HepG2 (cell line): ENCODE data around the gene OGFR. TPM values are rescaled to one million over a fixed set of nuclear protein-coding genes. Genes with fewer than 3 reads are reported as not detected.

ENCODE experiments used
- ARID2 ChIP-seq: sonication (generic); formaldehyde crosslinking; IDR thresholded peaks from 2 replicates; pipeline ENCODE4 v1.8.1; 2022; ENCODE audit warnings: mild to moderate bottlenecking, missing genetic modification reagents, borderline replicate concordance
- ARNTL ChIP-seq: sonication (generic); formaldehyde crosslinking; IDR thresholded peaks from 2 replicates; pipeline ENCODE4 v1.4.0; 2020; ENCODE audit warnings: mild to moderate bottlenecking, missing genetic modification reagents
- BCL6 ChIP-seq: IDR thresholded peaks from 2 replicates; pipeline ENCODE4 v1.6.1; 2016; ENCODE audit warnings: missing genetic modification reagents, missing compliant biosample characterization
- HIVEP1 ChIP-seq: sonication (generic); formaldehyde crosslinking; IDR thresholded peaks from 2 replicates; pipeline ENCODE4 v1.4.0; 2020; ENCODE audit warnings: mild to moderate bottlenecking, missing genetic modification reagents
- HNRNPH1 ChIP-seq: fragments of 200-400 bp; formaldehyde crosslinking; optimal IDR thresholded peaks from 2 replicates; pipeline ENCODE3; 2017; ENCODE audit warnings: mild to moderate bottlenecking, low read depth, low read length
- HNRNPL ChIP-seq: fragments of 200-400 bp; formaldehyde crosslinking; IDR thresholded peaks from 2 replicates; pipeline ENCODE4 v1.6.1; 2017; ENCODE audit warnings: mild to moderate bottlenecking, low read depth, low read length
- ISL2 ChIP-seq: sonication (generic); formaldehyde crosslinking; IDR thresholded peaks from 2 replicates; pipeline ENCODE4 v1.5.0; 2020; ENCODE audit warnings: missing genetic modification reagents
- MTF1 ChIP-seq: sonication (generic); formaldehyde crosslinking; IDR thresholded peaks from 2 replicates; pipeline ENCODE4 v1.5.0; 2020; ENCODE audit warnings: missing genetic modification reagents
- MXD4 ChIP-seq: IDR thresholded peaks from 2 replicates; pipeline ENCODE4 v1.6.1; 2016; ENCODE audit warnings: mild to moderate bottlenecking, missing biosample characterization, missing genetic modification reagents
- POLR2A ChIP-seq, 2 experiments: IDR thresholded peaks; 2 replicates each; pipeline ENCODE4 v1.6.1; 2011; ENCODE audit warnings: low read depth in 2 of 2, low read length in 2 of 2, mild to moderate bottlenecking in 1 of 2, moderate library complexity in 1 of 2; ENCODE audit not compliant: insufficient read depth in 1 of 2
- TAF1 ChIP-seq: sonication (generic); formaldehyde crosslinking; IDR thresholded peaks from 2 replicates; pipeline ENCODE4 v1.4.0; 2020; ENCODE audit warnings: missing genetic modification reagents
- ZBTB3 ChIP-seq: sonication (generic); formaldehyde crosslinking; IDR thresholded peaks from 2 replicates; pipeline ENCODE4 v1.4.0; 2020; ENCODE audit warnings: low read depth, mild to moderate bottlenecking, moderate library complexity, missing genetic modification reagents, borderline replicate concordance
- ZBTB38 ChIP-seq: sonication (generic); formaldehyde crosslinking; IDR thresholded peaks from 2 replicates; pipeline ENCODE4 v1.5.1; 2020; ENCODE audit warnings: mild to moderate bottlenecking, missing genetic modification reagents
- ZBTB8A ChIP-seq: sonication (generic); formaldehyde crosslinking; IDR thresholded peaks from 2 replicates; pipeline ENCODE4 v1.4.0; 2020; ENCODE audit warnings: mild to moderate bottlenecking, low read depth, missing genetic modification reagents, borderline replicate concordance
- ZMYM4 ChIP-seq: sonication (generic); formaldehyde crosslinking; IDR thresholded peaks from 2 replicates; pipeline ENCODE4 v1.8.1; 2023; ENCODE audit warnings: mild to moderate bottlenecking, missing genetic modification reagents
- ZNF263 ChIP-seq: sonication (generic); formaldehyde crosslinking; IDR thresholded peaks from 2 replicates; pipeline ENCODE4 v1.4.0; 2020; ENCODE audit warnings: missing genetic modification reagents
- ZNF354B ChIP-seq: sonication (generic); formaldehyde crosslinking; IDR thresholded peaks from 2 replicates; pipeline ENCODE4 v1.8.0; 2022; ENCODE audit warnings: mild to moderate bottlenecking, missing genetic modification reagents
- ZNF431 ChIP-seq: sonication (generic); formaldehyde crosslinking; IDR thresholded peaks from 2 replicates; pipeline ENCODE4 v1.9.0; 2022; ENCODE audit warnings: missing genetic modification reagents, low read depth, mild to moderate bottlenecking, borderline replicate concordance
- ZNF7 ChIP-seq: IDR thresholded peaks from 2 replicates; pipeline ENCODE4 v1.6.1; 2016; ENCODE audit warnings: missing biosample characterization, missing genetic modification reagents
- ZNF879 ChIP-seq: sonication (generic); formaldehyde crosslinking; IDR thresholded peaks from 2 replicates; pipeline ENCODE4 v1.8.1; 2023; ENCODE audit warnings: missing genetic modification reagents
- ZSCAN22 ChIP-seq: sonication (generic); formaldehyde crosslinking; IDR thresholded peaks from 2 replicates; pipeline ENCODE4 v1.4.0; 2020; ENCODE audit warnings: mild to moderate bottlenecking, missing genetic modification reagents
- polyA plus RNA-seq, 8 experiments: library from polyadenylated mRNA; depleted of rRNA in 3 of 8; stranded (reverse) in 7 of 8; unstranded in 1 of 8; fragments of >200 nt; fragmentation: Illumina TruSeq in 4 of 8; extraction: Trizol in 4 of 8; gene quantifications; 2 replicates each; pipeline versions ENCODE4 v1.2.1 to v1.2.3, GENCODE V29; 2011 to 2016; ENCODE audit warnings: low read depth in 4 of 8, missing spikeins in 1 of 8, mixed read lengths in 1 of 8; ENCODE audit not compliant: insufficient read depth in 1 of 8
- total RNA-seq, 5 experiments: library from RNA; depleted of rRNA; stranded (reverse); fragments of >200 nt; fragmentation: Illumina TruSeq; extraction: Trizol; gene quantifications; 2 replicates each; pipeline ENCODE4 v1.2.3, GENCODE V29; 2016; ENCODE audit warnings: low read depth in 1 of 5
- TF ChIP-seq, protein P1 (sequence below): sonication (generic); formaldehyde crosslinking; IDR thresholded peaks from 2 replicates; pipeline ENCODE4 v1.9.0; 2021; ENCODE audit warnings: missing genetic modification reagents, borderline replicate concordance
- TF ChIP-seq, protein P2 (sequence below): sonication (generic); formaldehyde crosslinking; IDR thresholded peaks from 2 replicates; pipeline ENCODE4 v1.8.1; 2022; ENCODE audit warnings: mild to moderate bottlenecking, missing genetic modification reagents
- TF ChIP-seq, protein P3 (sequence below): sonication (generic); formaldehyde crosslinking; IDR thresholded peaks from 2 replicates; pipeline ENCODE4 v1.5.0; 2020; ENCODE audit warnings: missing genetic modification reagents, mild to moderate bottlenecking, borderline replicate concordance
- TF ChIP-seq, protein P4 (sequence below), 2 experiments: sonication (generic) in 1 of 2; formaldehyde crosslinking in 1 of 2; IDR thresholded peaks; 2 replicates each; pipeline versions ENCODE4 v1.4.0 to v1.6.1; 2018 to 2020; ENCODE audit warnings: missing genetic modification reagents in 2 of 2, borderline replicate concordance in 1 of 2, low read depth in 1 of 2, mild to moderate bottlenecking in 1 of 2, missing biosample characterization in 1 of 2

The OGFR gene
- total and polyA plus RNA-seq, 2 of the 13 experiments (the other 11 are each of a cell fraction or from before 2014, with no cell fraction given): 47.7 to 81.8 TPM

DNA sequence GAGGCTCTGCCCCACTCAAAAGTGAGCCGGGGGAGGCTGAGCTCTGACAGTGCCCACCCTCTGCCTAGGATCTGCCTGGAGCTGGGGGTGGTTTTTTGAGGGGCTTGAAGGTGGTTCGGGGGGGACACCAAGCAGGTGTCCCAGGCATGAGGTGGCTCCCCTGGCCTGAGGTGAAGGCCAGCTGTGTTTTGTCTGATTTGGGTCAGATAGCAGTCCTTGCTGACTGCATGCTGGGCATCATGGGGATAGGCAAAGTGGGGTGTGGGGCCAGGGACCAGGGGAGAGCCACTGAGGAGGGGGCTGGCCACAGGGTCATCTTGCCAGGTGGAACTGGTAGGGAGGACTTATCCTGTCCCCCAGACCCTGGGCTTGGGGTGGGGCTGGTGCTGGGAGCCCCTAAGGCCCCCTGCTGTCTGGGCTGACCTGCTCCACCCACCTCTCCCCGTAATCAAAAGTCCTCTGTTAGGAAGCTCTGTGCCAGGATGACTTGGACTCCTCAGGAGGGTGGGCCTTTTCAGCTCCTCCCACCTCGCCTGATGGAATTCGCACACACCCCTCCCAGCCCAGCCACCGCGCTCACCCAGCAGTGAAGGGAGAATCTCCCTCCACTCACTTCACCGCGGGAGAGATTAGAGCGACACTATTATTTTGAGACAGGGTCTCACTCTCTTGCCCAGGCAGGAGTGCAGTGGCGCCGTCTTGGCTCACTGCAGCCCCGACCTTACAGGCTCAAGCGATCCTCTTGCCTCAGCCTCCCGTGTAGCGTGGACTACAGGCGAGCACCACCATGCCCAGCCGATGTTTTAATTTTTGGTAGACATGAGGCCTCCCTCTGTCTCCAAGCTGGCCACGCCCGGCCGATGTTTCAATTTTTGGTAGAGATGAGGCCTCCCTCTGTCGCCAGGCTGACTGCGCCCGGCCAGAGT is 10.7 kb downstream of the OGFR start (continued):
- TF ChIP-seq, protein P1, sequence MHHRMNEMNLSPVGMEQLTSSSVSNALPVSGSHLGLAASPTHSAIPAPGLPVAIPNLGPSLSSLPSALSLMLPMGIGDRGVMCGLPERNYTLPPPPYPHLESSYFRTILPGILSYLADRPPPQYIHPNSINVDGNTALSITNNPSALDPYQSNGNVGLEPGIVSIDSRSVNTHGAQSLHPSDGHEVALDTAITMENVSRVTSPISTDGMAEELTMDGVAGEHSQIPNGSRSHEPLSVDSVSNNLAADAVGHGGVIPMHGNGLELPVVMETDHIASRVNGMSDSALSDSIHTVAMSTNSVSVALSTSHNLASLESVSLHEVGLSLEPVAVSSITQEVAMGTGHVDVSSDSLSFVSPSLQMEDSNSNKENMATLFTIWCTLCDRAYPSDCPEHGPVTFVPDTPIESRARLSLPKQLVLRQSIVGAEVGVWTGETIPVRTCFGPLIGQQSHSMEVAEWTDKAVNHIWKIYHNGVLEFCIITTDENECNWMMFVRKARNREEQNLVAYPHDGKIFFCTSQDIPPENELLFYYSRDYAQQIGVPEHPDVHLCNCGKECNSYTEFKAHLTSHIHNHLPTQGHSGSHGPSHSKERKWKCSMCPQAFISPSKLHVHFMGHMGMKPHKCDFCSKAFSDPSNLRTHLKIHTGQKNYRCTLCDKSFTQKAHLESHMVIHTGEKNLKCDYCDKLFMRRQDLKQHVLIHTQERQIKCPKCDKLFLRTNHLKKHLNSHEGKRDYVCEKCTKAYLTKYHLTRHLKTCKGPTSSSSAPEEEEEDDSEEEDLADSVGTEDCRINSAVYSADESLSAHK (CRISPR knock-in tag): no peak
- TF ChIP-seq ZMYM4: no peak; the same call in 1 of the 2 replicates
- peak; percentile 50 to 66 for TF ChIP-seq POLR2A (IDR thresholded peaks at IDR 0.05; ENCODE audit: insufficient read depth in 1 of 2, low read depth in 2 of 2, low read length in 2 of 2)
- no peak for TF ChIP-seq ZNF354B
- no peak for TF ChIP-seq MXD4 (CRISPR knock-in tag)
- TF ChIP-seq ZNF431 (CRISPR knock-in tag): no peak; the same call in 1 of the 2 replicates
- no peak for TF ChIP-seq ARNTL (CRISPR knock-in tag)
- TF ChIP-seq HIVEP1 (CRISPR knock-in tag): no peak
- TF ChIP-seq, protein P2, sequence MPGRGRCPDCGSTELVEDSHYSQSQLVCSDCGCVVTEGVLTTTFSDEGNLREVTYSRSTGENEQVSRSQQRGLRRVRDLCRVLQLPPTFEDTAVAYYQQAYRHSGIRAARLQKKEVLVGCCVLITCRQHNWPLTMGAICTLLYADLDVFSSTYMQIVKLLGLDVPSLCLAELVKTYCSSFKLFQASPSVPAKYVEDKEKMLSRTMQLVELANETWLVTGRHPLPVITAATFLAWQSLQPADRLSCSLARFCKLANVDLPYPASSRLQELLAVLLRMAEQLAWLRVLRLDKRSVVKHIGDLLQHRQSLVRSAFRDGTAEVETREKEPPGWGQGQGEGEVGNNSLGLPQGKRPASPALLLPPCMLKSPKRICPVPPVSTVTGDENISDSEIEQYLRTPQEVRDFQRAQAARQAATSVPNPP (CRISPR knock-in tag): no peak
- TF ChIP-seq ZBTB38 (CRISPR knock-in tag): peak; percentile 12; the same call in 1 of the 2 replicates
- peak; percentile 80 for TF ChIP-seq ZNF263 (CRISPR knock-in tag)
- no peak for TF ChIP-seq ZNF879 (CRISPR knock-in tag)
- TF ChIP-seq, protein P3, sequence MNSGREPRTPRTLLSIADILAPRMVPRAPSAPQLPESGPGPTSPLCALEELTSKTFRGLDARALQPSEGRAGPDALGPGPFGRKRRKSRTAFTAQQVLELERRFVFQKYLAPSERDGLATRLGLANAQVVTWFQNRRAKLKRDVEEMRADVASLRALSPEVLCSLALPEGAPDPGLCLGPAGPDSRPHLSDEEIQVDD (CRISPR knock-in tag): no peak
- no peak for TF ChIP-seq ZBTB3 (CRISPR knock-in tag)
- no peak for TF ChIP-seq BCL6 (CRISPR knock-in tag)
- TF ChIP-seq, protein P4, sequence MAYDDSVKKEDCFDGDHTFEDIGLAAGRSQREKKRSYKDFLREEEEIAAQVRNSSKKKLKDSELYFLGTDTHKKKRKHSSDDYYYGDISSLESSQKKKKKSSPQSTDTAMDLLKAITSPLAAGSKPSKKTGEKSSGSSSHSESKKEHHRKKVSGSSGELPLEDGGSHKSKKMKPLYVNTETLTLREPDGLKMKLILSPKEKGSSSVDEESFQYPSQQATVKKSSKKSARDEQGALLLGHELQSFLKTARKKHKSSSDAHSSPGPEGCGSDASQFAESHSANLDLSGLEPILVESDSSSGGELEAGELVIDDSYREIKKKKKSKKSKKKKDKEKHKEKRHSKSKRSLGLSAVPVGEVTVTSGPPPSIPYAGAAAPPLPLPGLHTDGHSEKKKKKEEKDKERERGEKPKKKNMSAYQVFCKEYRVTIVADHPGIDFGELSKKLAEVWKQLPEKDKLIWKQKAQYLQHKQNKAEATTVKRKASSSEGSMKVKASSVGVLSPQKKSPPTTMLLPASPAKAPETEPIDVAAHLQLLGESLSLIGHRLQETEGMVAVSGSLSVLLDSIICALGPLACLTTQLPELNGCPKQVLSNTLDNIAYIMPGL (CRISPR knock-in tag; IDR thresholded peaks at IDR 0.05; ENCODE audit: borderline replicate concordance in 1 of 2, low read depth in 1 of 2): peak; percentile 16 to 72; a peak in 3 of 4 replicates
- no peak for TF ChIP-seq MTF1 (CRISPR knock-in tag)
- no peak for TF ChIP-seq ZNF7
- no peak for TF ChIP-seq ZBTB8A (CRISPR knock-in tag)
- peak; percentile 78 for TF ChIP-seq HNRNPL
- no peak for TF ChIP-seq ZSCAN22
- no peak; the same call in 1 of the 2 replicates for TF ChIP-seq ISL2
- TF ChIP-seq TAF1 (CRISPR knock-in tag): peak; percentile 54; the same call in 1 of the 2 replicates
- TF ChIP-seq HNRNPH1: no peak
- no peak for TF ChIP-seq ARID2 (CRISPR knock-in tag)
